Ovary (tissue), 9 donors: ENCODE measurements around the gene PARD3B. TPM values are rescaled to one million over a fixed set of nuclear protein-coding genes. Genes with fewer than 3 reads are reported as not detected.

Source experiments
- DNase-seq, 5 donors: peaks; one replicate each; pipeline ENCODE4 v3.0.0-alpha.2; 2019 to 2020
- H3K27ac ChIP-seq, 2 donors: fragments of 200-600 bp; one replicate each; pipeline versions ENCODE4 v1.5.1 to v1.8.0; 2019 to 2022
- H3K27me3 ChIP-seq: fragments of 200-600 bp; one replicate; pipeline ENCODE4 v1.8.0; 2022
- H3K36me3 ChIP-seq: fragments of 200-600 bp; sonication (generic); one replicate; pipeline ENCODE4 v1.5.1; 2019
- H3K4me1 ChIP-seq: one replicate; pipeline ENCODE4 v1.8.1; 2013; ENCODE audit warnings: mild to moderate bottlenecking, moderate library complexity; ENCODE audit not compliant: insufficient read depth
- H3K4me3 ChIP-seq: fragments of 200-600 bp; sonication (generic); one replicate; pipeline ENCODE4 v1.5.1; 2017
- H3K9me3 ChIP-seq, 2 donors: fragments of 200-600 bp in 1 of 2; sonication (generic) in 1 of 2; one replicate each; pipeline versions ENCODE4 v1.5.1 to v1.8.1; 2013 to 2019; ENCODE audit warnings: mild to moderate bottlenecking in 1 of 2, moderate library complexity in 1 of 2
- CTCF ChIP-seq, 3 donors: fragments of 450-650 bp in 2 of 3; fragments of 200-600 bp in 1 of 3; IDR thresholded peaks; one replicate each; pipeline versions ENCODE4 v1.5.1 to v1.8.0; 2016 to 2022; ENCODE audit warnings: antibody characterized with exemption in 3 of 3, mild to moderate bottlenecking in 1 of 3
- EP300 ChIP-seq: sonication (generic); formaldehyde crosslinking; IDR thresholded peaks from one replicate; pipeline ENCODE4 v1.6.1; 2017; ENCODE audit warnings: antibody characterized with exemption
- POLR2A ChIP-seq: fragments of 450-650 bp; IDR thresholded peaks from one replicate; pipeline ENCODE4 v1.6.1; 2017; ENCODE audit warnings: antibody characterized with exemption, mild to moderate bottlenecking, moderate library complexity
- WGBS, 3 donors: extraction: QIAGEN DNeasy Blood & Tissue Kit in 1 of 3; methylation state at CpG; one replicate each; pipeline versions ENCODE4 v1.1.5 to v1.1.7; 2013 to 2017; 5-methylcytosine and 5-hydroxymethylcytosine counted together
- intact Hi-C, 4 donors: fragments of 100-400 bp; cut with DNase I; formaldehyde crosslinking; loops; one replicate each; pipeline versions ENCODE4 v1.11.0 to v1.15.1; 2022 to 2023
- polyA plus RNA-seq, 2 donors: library from polyadenylated mRNA; stranded (reverse); fragments of 200-250 nt in 1 of 2; fragments of 350-450 nt in 1 of 2; fragmentation: Illumina TruSeq in 1 of 2; extraction: RNeasy Lipid Tissue Mini Kit (QIAGEN cat#74804) in 1 of 2; gene quantifications; one replicate each; pipeline ENCODE4 v1.2.3, GENCODE V29; 2013 to 2014
- total RNA-seq, 7 donors: library from RNA; depleted of rRNA in 2 of 7; stranded (reverse); fragments of >200 nt in 2 of 7; fragmentation: NEBNext Ultra II Directional in 3 of 7; extraction: Animal tissue kit (Norgen Biotek cat#: 25700) in 3 of 7; gene quantifications; one replicate each; pipeline versions ENCODE4 v1.1.0 to v1.2.4, GENCODE V29; 2016 to 2023
- donor health status: DM: no; HTN: no; CAD: no; lungs with moderate emphysema.
- donor health status: DM: no; HTN: no; CAD: no.
- donor health status: Bipolar disorder and iron deficiency.
- donor health status: DM: yes; HTN: yes; CAD: no.
- donor health status: DM: no; HTN: no; CAD: no.
- donor health status: DM: yes; HTN: yes; CAD: no.

The PARD3B gene
- total and polyA plus RNA-seq, 9 donors = 8.2 to 46.6 (median 28.7) TPM

- WGBS, 3 donors = 95 to 99% (median 95%) methylated on average over 1 of the region's 1 CpG
- Histone ChIP-seq H3K4me1 (no peaks in the 10 kb centered on the region), H3K4me3 (no peak overlapping the region), H3K9me3 (no peaks in the 10 kb centered on the region), H3K27me3 (no peaks in the 10 kb centered on the region), H3K36me3 (no peaks in the 10 kb centered on the region), H3K27ac (no peak overlapping the region)
- TF ChIP-seq POLR2A = no peak
- TF ChIP-seq CTCF (IDR thresholded peaks at IDR 0.05) = no peak
- TF ChIP-seq EP300 = no peak
- no peak for DNase-seq
- intact Hi-C loops = no loop called here
These were observed 745.0 kb downstream of the PARD3B start for GRCh38 chr2:205290299-205290698.

GRCh38 chr2:205292665-205293295 is 747.5 kb downstream of the PARD3B start:
- intact Hi-C loops = no loop called here
- WGBS, 3 donors = 96 to 100% (median 99%) methylated on average over 1 of the region's 1 CpG
- no peak overlapping the region for H3K27ac ChIP-seq
- no peak overlapping the region for H3K4me3 ChIP-seq
- no peaks in the 10 kb centered on the region for H3K36me3 ChIP-seq
- DNase-seq = no peak
- no peaks in the 10 kb centered on the region for H3K9me3 ChIP-seq
- no peaks in the 10 kb centered on the region for H3K27me3 ChIP-seq
- no peaks in the 10 kb centered on the region for H3K4me1 ChIP-seq
- TF ChIP-seq EP300 (no peak), POLR2A (no peak), CTCF (IDR thresholded peaks at IDR 0.05) (no peak)

- intact Hi-C loops = no loop called here
- H3K9me3 ChIP-seq = no peaks in the 10 kb centered on the region
- no peaks in the 10 kb centered on the region for H3K27me3 ChIP-seq
- no peak overlapping the region for H3K4me3 ChIP-seq
- DNase-seq = no peak
- no peak overlapping the region for H3K27ac ChIP-seq
- no peaks in the 10 kb centered on the region for H3K4me1 ChIP-seq
- H3K36me3 ChIP-seq = no peaks in the 10 kb centered on the region
- TF ChIP-seq CTCF (IDR thresholded peaks at IDR 0.05) (no peak), POLR2A (no peak), EP300 (no peak)
These were observed 748.3 kb downstream of the PARD3B start for GRCh38 chr2:205293559-205293958.

- no peaks in the 10 kb centered on the region for H3K36me3 ChIP-seq
- WGBS, 3 donors = 98% methylated on average over 4 of the region's 4 CpGs
- no peak overlapping the region for H3K4me3 ChIP-seq
- H3K27me3 ChIP-seq = no peaks in the 10 kb centered on the region
- DNase-seq = no peak
- TF ChIP-seq CTCF (IDR thresholded peaks at IDR 0.05) = no peak
- no peak for TF ChIP-seq EP300
- no peak for TF ChIP-seq POLR2A
- H3K9me3 ChIP-seq = no peaks in the 10 kb centered on the region
- intact Hi-C loops = no loop called here
- H3K27ac ChIP-seq = no peak overlapping the region
- H3K4me1 ChIP-seq = no peaks in the 10 kb centered on the region
These were observed 751.7 kb downstream of the PARD3B start for GRCh38 chr2:205296959-205297358.

GRCh38 chr2:205297368-205297767 is 752.1 kb downstream of the PARD3B start:
- Histone ChIP-seq H3K4me3 (no peak overlapping the region), H3K27me3 (no peaks in the 10 kb centered on the region), H3K9me3 (no peaks in the 10 kb centered on the region), H3K27ac (no peak overlapping the region), H3K4me1 (no peaks in the 10 kb centered on the region), H3K36me3 (no peaks in the 10 kb centered on the region)
- TF ChIP-seq EP300 (no peak), POLR2A (no peak), CTCF (IDR thresholded peaks at IDR 0.05) (no peak)
- no peak for DNase-seq
- intact Hi-C loops = no loop called here
